HepG2 (cell line): Measurements from ENCODE around the gene NSL1. TPM values are rescaled to one million over a fixed set of nuclear protein-coding genes. Genes with fewer than 3 reads are reported as not detected.
"Not testable (repeated sequence)": the region's sequence is repeated elsewhere in the genome, so short reads cannot be mapped to it uniquely, and the experiment has no call there.

Source experiments
- ATAC-seq: fragments of 200-7000 bp; cut with Tn5 transposase; 3 replicates; pipeline ENCODE4 v1.9.1; 2020; ENCODE audit warnings: mild to moderate bottlenecking, moderate library complexity
- BruUV-seq: library from RNA; stranded (reverse); fragments of 400-500 nt; replicated peaks from 2 replicates; lab custom pipeline; 2021; lab: Mats Ljungman, UMichigan
- CTCF ChIA-PET: fragments of 300-600 bp; formaldehyde crosslinking; extraction: SDS; loops from one replicate; lab custom pipeline; 2021; ENCODE audit warnings: low total read pairs, inconsistent platforms, low intra/inter-chr PET ratio; lab: Yijun Ruan, JAX
- POLR2A ChIA-PET: fragments of 350-600 bp; sonication (Branson Sonifier 250); formaldehyde crosslinking; loops from one replicate; lab custom pipeline; 2020; ENCODE audit warnings: antibody characterized with exemption, inconsistent platforms; lab: Yijun Ruan, JAX
- DNase-seq: peaks from one replicate; pipeline ENCODE4 v3.0.0-alpha.2; 2015; ENCODE audit warnings: low spot score
- FAIRE-seq: peaks from 3 replicates; lab custom pipeline; 2011; peaks lifted over from hg19 to GRCh38; lab: Jason Lieb, UNC
- H2AFZ ChIP-seq: one replicate; pipeline ENCODE4 v1.6.1; 2011; ENCODE audit warnings: low read length, inconsistent platforms
- H3K27ac ChIP-seq: fragments of 300-600 bp; 3 replicates; pipeline ENCODE4 v1.8.0; 2011; ENCODE audit warnings: mixed run types, mild to moderate bottlenecking, mixed read lengths, low read length, inconsistent platforms; ENCODE audit not compliant: insufficient read depth; ENCODE audit errors: extremely low read length
- H3K27me3 ChIP-seq, 2 experiments: fragments of 200-600 bp in 1 of 2; 2 replicates in 1 of 2; 3 replicates in 1 of 2; pipeline versions ENCODE4 v1.6.0 to v1.8.0; 2011; ENCODE audit warnings: low read length in 2 of 2, mild to moderate bottlenecking in 2 of 2, moderate library complexity in 2 of 2, inconsistent platforms in 1 of 2; ENCODE audit not compliant: insufficient read depth in 2 of 2, control insufficient read depth in 1 of 2
- H3K36me3 ChIP-seq, 2 experiments: fragments of 200-600 bp in 1 of 2; replicated peaks in 1 of 2; 2 replicates in 1 of 2; 3 replicates in 1 of 2; pipeline versions ENCODE4 v1.5.1 to v1.8.0; 2011; ENCODE audit warnings: low read length in 2 of 2, inconsistent platforms in 1 of 2; ENCODE audit not compliant: insufficient read depth in 2 of 2, control insufficient read depth in 1 of 2
- H3K4me1 ChIP-seq: 2 replicates; pipeline ENCODE4 v1.5.1; 2012; ENCODE audit warnings: low read length, inconsistent platforms; ENCODE audit not compliant: insufficient read depth
- H3K4me2 ChIP-seq: 2 replicates; pipeline ENCODE4 v1.6.0; 2011; ENCODE audit warnings: low read depth, low read length, inconsistent platforms
- H3K4me3 ChIP-seq, 3 experiments: fragments of 200-600 bp in 1 of 3; sonication (generic), shearing (Covaris generic) in 1 of 3; replicated peaks in 1 of 3; 2 replicates each; pipeline ENCODE4 v1.5.1; 2011 to 2016; ENCODE audit warnings: low read length in 3 of 3, inconsistent platforms in 2 of 3, low read depth in 2 of 3, mild to moderate bottlenecking in 2 of 3, control low read depth in 1 of 3, mixed read lengths in 1 of 3; ENCODE audit not compliant: insufficient read depth in 1 of 3
- H3K79me2 ChIP-seq: one replicate; pipeline ENCODE4 v1.6.1; 2011; ENCODE audit warnings: low read length, inconsistent platforms; ENCODE audit not compliant: insufficient read depth
- H3K9ac ChIP-seq: 2 replicates; pipeline ENCODE4 v1.6.0; 2011; ENCODE audit warnings: mild to moderate bottlenecking, low read depth, low read length, inconsistent platforms; ENCODE audit not compliant: insufficient read depth
- H3K9me3 ChIP-seq: 2 replicates; pipeline ENCODE4 v1.5.1; 2012; ENCODE audit warnings: mild to moderate bottlenecking, low read length
- H4K20me1 ChIP-seq: 2 replicates; pipeline ENCODE4 v1.6.0; 2011; ENCODE audit warnings: inconsistent platforms, mild to moderate bottlenecking, low read length, moderate library complexity; ENCODE audit not compliant: insufficient read depth
- CBFB ChIP-seq: sonication (generic); formaldehyde crosslinking; IDR thresholded peaks from 2 replicates; pipeline ENCODE4 v1.4.0; 2020; ENCODE audit warnings: missing genetic modification reagents
- NFYC ChIP-seq: IDR thresholded peaks from 2 replicates; pipeline ENCODE4 v1.6.1; 2016; ENCODE audit warnings: missing genetic modification reagents, missing compliant biosample characterization
- ZNF280B ChIP-seq: sonication (generic); formaldehyde crosslinking; IDR thresholded peaks from 2 replicates; pipeline ENCODE4 v1.5.0; 2020; ENCODE audit warnings: missing genetic modification reagents, mild to moderate bottlenecking, borderline replicate concordance
- ZNF354B ChIP-seq: sonication (generic); formaldehyde crosslinking; IDR thresholded peaks from 2 replicates; pipeline ENCODE4 v1.8.0; 2022; ENCODE audit warnings: mild to moderate bottlenecking, missing genetic modification reagents
- WGBS: methylation state at CpG from one replicate; pipeline ENCODE4 v1.1.6; 2017; ENCODE audit warnings: low lambda C conversion rate; 5-methylcytosine and 5-hydroxymethylcytosine counted together
- in situ Hi-C: cut with HindIII; loops from 2 replicates; pipeline ENCODE4 v1.10.0; 2017; ENCODE audit warnings: low pct_unique_long_range_greater_than_20kb; ENCODE audit not compliant: extremely low pct_ligation_motif_present
- intact Hi-C: fragments of 100-400 bp; cut with micrococcal nuclease; formaldehyde crosslinking; loops from one replicate; pipeline ENCODE4 v1.10.0; 2022; ENCODE audit not compliant: unreplicated experiment
- polyA plus RNA-seq, 8 experiments: library from polyadenylated mRNA; depleted of rRNA in 3 of 8; stranded (reverse) in 7 of 8; unstranded in 1 of 8; fragments of >200 nt; fragmentation: Illumina TruSeq in 4 of 8; extraction: Trizol in 4 of 8; gene quantifications; 2 replicates each; pipeline versions ENCODE4 v1.2.1 to v1.2.3, GENCODE V29; 2011 to 2016; ENCODE audit warnings: low read depth in 4 of 8, missing spikeins in 1 of 8, mixed read lengths in 1 of 8; ENCODE audit not compliant: insufficient read depth in 1 of 8
- total RNA-seq, 5 experiments: library from RNA; depleted of rRNA; stranded (reverse); fragments of >200 nt; fragmentation: Illumina TruSeq; extraction: Trizol; gene quantifications; 2 replicates each; pipeline ENCODE4 v1.2.3, GENCODE V29; 2016; ENCODE audit warnings: low read depth in 1 of 5

NSL1 gene
- total and polyA plus RNA-seq, 2 of the 13 experiments (the other 11 are each of a cell fraction or from before 2014, with no cell fraction given): 34.5 to 77.4 TPM

DNA sequence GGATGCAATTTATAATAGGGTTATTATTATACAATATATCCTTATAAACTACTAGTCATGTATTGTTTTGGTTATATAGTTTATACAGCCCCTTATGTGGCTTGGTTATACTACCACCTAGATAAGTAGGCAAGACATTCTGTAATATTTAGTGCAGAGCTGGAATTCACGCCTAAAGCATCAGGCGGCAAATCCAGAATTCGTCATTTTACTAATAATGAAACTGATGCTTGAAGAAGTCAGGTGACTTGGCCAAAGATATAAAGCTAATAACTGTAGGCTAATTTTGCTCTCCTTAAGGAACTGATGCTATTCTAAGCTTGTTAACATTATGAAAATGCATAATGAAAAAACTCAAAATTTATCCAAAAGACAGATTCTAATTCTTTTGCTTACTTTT, 10.8 kb downstream of the NSL1 start:
- CTCF ChIA-PET: interaction anchor here (3.8 kb wide), 1 partner anchor 115 kb away, joined by 31 read pairs; no protein-coding TSS in a partner anchor

DNA sequence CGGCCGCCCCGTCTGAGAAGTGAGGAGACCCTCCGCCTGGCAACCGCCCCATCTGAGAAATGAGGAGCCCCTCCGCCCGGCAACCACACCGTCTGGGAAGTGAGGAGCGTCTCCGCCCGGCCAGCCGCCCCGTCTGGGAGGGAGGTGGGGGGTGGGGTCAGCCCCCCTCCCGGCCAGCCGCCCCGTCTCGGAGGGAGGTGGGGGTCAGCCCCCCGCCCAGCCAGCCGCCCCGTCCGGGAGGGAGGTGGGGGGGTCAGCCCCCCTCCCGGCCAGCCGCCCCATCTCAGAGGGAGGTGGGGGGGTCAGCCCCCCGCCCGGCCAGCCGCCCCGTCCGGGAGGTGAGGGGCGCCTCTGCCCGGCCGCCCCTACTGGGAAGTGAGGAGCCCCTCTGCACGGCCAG, 12.5 kb downstream of the NSL1 start:
- in situ Hi-C loops, FAIRE-seq, H3K79me2 ChIP-seq, H3K27ac ChIP-seq, ATAC-seq, intact Hi-C loops, POLR2A ChIA-PET, H2AFZ ChIP-seq, BruUV-seq, H3K4me3 ChIP-seq, H3K27me3 ChIP-seq, DNase-seq, H4K20me1 ChIP-seq, H3K4me1 ChIP-seq, H3K9me3 ChIP-seq, H3K4me2 ChIP-seq, CTCF ChIA-PET, H3K9ac ChIP-seq: not testable (repeated sequence)
- peaks cover 4 to 29% of the 10 kb centered on the region in 2 experiments; a peak in 4 of 5 replicates for H3K36me3 ChIP-seq
- no CpG with 5 or more reads among the region's 32 CpGs for WGBS

More for the DNA sequence above, 10.8 kb downstream of the NSL1 start:
- no peaks in the 10 kb centered on the region for H3K79me2 ChIP-seq
- peaks cover 10% of the 10 kb centered on the region; the same call in 1 of the 2 replicates for H3K4me1 ChIP-seq
- BruUV-seq: no TSS peak
- no peak for ATAC-seq
- H3K27ac ChIP-seq: no peak overlapping the region
- TF ChIP-seq ZNF280B (CRISPR knock-in tag): no peak
- TF ChIP-seq CBFB (CRISPR knock-in tag): no peak
- TF ChIP-seq ZNF354B: no peak
- no peak for TF ChIP-seq NFYC (CRISPR knock-in tag)
- no peaks in the 10 kb centered on the region for H3K9me3 ChIP-seq
- in situ Hi-C loops (loop anchor here (5.0 kb wide), 1 partner anchor 113 kb away; no protein-coding TSS in a partner anchor), intact Hi-C loops (loop anchor here (10.0 kb wide), 1 partner anchor 306 kb away; no protein-coding TSS in a partner anchor)
- H3K4me2 ChIP-seq: no peak overlapping the region
- peaks cover 3% of the 10 kb centered on the region; the same call in 1 of the 2 replicates for H4K20me1 ChIP-seq
- POLR2A ChIA-PET: interaction anchor here (1.7 kb wide), 1 partner anchor 11 kb away, joined by 4 read pairs; the partner anchor contains the start of genes NSL1 and TATDN3
- H3K4me3 ChIP-seq: no peak overlapping the region
- no peak for DNase-seq
- H3K27me3 ChIP-seq: no peaks in the 10 kb centered on the region; a peak in 1 of 5 replicates
- peaks cover 4 to 26% of the 10 kb centered on the region in 2 experiments; a peak in 3 of 5 replicates for H3K36me3 ChIP-seq
- WGBS: 96% methylated on average over 3 of the region's 3 CpGs
- no peak for FAIRE-seq
- no peak overlapping the region for H3K9ac ChIP-seq
- no peak overlapping the region for H2AFZ ChIP-seq
